Measurements from ENCODE around the gene HOXA4.

GRCh38 chr7:27097686-27098577 is 32.6 kb downstream of the HOXA4 start:
- TF ChIP-seq CTCF (IDR thresholded peaks at IDR 0.05 in 8 of 11, conservative IDR thresholded peaks at IDR 0.05 in 3 of 11), result no peak
- TF ChIP-seq POLR2A (IDR thresholded peaks at IDR 0.05), result no peak

All from spleen (tissue), 7 donors.